Endothelial cell of umbilical vein (primary cell): ENCODE measurements around the gene MAP4K4. TPM values are rescaled to one million over a fixed set of nuclear protein-coding genes. Genes with fewer than 3 reads are reported as not detected.

ENCODE experiments used
- BruUV-seq: library from RNA; stranded (reverse); fragments of 400-500 nt; replicated peaks from 2 replicates; lab custom pipeline; 2021; lab: Mats Ljungman, UMichigan
- CTCF ChIA-PET: fragments of 300-600, 350-600 bp; sonication (Branson Sonifier 250); formaldehyde crosslinking; loops from one replicate; lab custom pipeline; 2021; ENCODE audit warnings: antibody characterized with exemption, inconsistent platforms; lab: Charles Lee
- POLR2A ChIA-PET: fragments of 300-600, 350-600 bp; sonication (Branson Sonifier 250); formaldehyde crosslinking; loops from one replicate; lab custom pipeline; 2021; ENCODE audit warnings: antibody characterized with exemption, inconsistent platforms; lab: Charles Lee
- DNase-seq: peaks from one replicate; pipeline ENCODE4 v3.0.0-alpha.2; 2011; ENCODE audit warnings: low read depth, low spot score
- FAIRE-seq: peaks from 2 replicates; lab custom pipeline; 2011; peaks lifted over from hg19 to GRCh38; lab: Jason Lieb, UNC
- H2AFZ ChIP-seq: 2 replicates; pipeline ENCODE4 v1.6.0; 2012; ENCODE audit warnings: low read depth, low read length, control low read depth, inconsistent platforms
- H3K27ac ChIP-seq: 2 replicates; pipeline ENCODE4 v1.5.1; 2011; ENCODE audit warnings: low read depth, mild to moderate bottlenecking, control low read depth, low read length, moderate library complexity; ENCODE audit not compliant: insufficient read depth
- H3K27me3 ChIP-seq, 2 experiments: 2 replicates each; pipeline versions ENCODE4 v1.6.0 to v1.6.1; 2011; ENCODE audit warnings: low read length in 2 of 2, mixed read lengths in 1 of 2; ENCODE audit not compliant: control insufficient read depth in 2 of 2, insufficient read depth in 2 of 2
- H3K36me3 ChIP-seq, 2 experiments: 2 replicates in 1 of 2; 3 replicates in 1 of 2; pipeline ENCODE4 v1.5.1; 2011; ENCODE audit warnings: low read length in 2 of 2, mild to moderate bottlenecking in 1 of 2, moderate library complexity in 1 of 2; ENCODE audit not compliant: control insufficient read depth in 2 of 2, insufficient read depth in 2 of 2; ENCODE audit errors: extremely low read depth in 1 of 2
- H3K4me1 ChIP-seq: 3 replicates; pipeline ENCODE4 v1.5.1; 2011; ENCODE audit warnings: mild to moderate bottlenecking, low read length; ENCODE audit not compliant: control insufficient read depth, insufficient read depth; ENCODE audit errors: extremely low read depth
- H3K4me2 ChIP-seq: 2 replicates; pipeline ENCODE4 v1.6.1; 2011; ENCODE audit warnings: low read length, control low read depth, mixed read lengths; ENCODE audit not compliant: insufficient read depth
- H3K4me3 ChIP-seq, 3 experiments: fragments of 200-600 bp in 1 of 3; sonication (generic), shearing (Covaris generic) in 1 of 3; replicated peaks in 1 of 3; 2 replicates each; pipeline ENCODE4 v1.5.1; 2011 to 2016; ENCODE audit warnings: control low read depth in 3 of 3, low read length in 3 of 3, mild to moderate bottlenecking in 2 of 3, inconsistent platforms in 1 of 3, low read depth in 1 of 3, moderate library complexity in 1 of 3; ENCODE audit not compliant: insufficient read depth in 1 of 3
- H3K79me2 ChIP-seq: 2 replicates; pipeline ENCODE4 v1.6.0; 2012; ENCODE audit warnings: low read length, inconsistent platforms; ENCODE audit not compliant: control insufficient read depth, insufficient read depth
- H3K9ac ChIP-seq: replicated peaks from 2 replicates; pipeline ENCODE3; 2011; ENCODE audit warnings: low read length, control low read depth; ENCODE audit not compliant: insufficient read depth; ENCODE audit errors: extremely low read depth
- H3K9me1 ChIP-seq: replicated peaks from 3 replicates; pipeline ENCODE4 v1.6.0; 2011; ENCODE audit warnings: mild to moderate bottlenecking, low read length; ENCODE audit not compliant: control insufficient read depth, insufficient read depth; ENCODE audit errors: extremely low read depth
- H3K9me3 ChIP-seq: replicated peaks from 2 replicates; pipeline ENCODE4 v1.5.1; 2012; ENCODE audit warnings: low read length, inconsistent platforms; ENCODE audit not compliant: control insufficient read depth, insufficient read depth
- H4K20me1 ChIP-seq: replicated peaks from 2 replicates; pipeline ENCODE3; 2011; ENCODE audit warnings: mild to moderate bottlenecking, low read length; ENCODE audit not compliant: control insufficient read depth, insufficient read depth; ENCODE audit errors: extremely low read depth
- CTCF ChIP-seq, 2 donors: IDR thresholded peaks; 1 replicate in 1 of 2; 2 replicates in 1 of 2; pipeline ENCODE4 v1.5.1; 2011; ENCODE audit warnings: low read length in 2 of 2, mild to moderate bottlenecking in 2 of 2, moderate library complexity in 2 of 2, control low read depth in 1 of 2, inconsistent platforms in 1 of 2, low read depth in 1 of 2; ENCODE audit not compliant: insufficient read depth in 1 of 2; ENCODE audit errors: extremely low read depth in 1 of 2
- EZH2 ChIP-seq: IDR thresholded peaks from 2 replicates; pipeline ENCODE4 v1.6.1; 2012; ENCODE audit warnings: borderline replicate concordance, low read depth, mild to moderate bottlenecking, moderate library complexity, low read length, inconsistent platforms; ENCODE audit not compliant: severe bottlenecking
- FOS ChIP-seq: IDR thresholded peaks from 2 replicates; pipeline ENCODE4 v1.6.1; 2011; ENCODE audit warnings: mild to moderate bottlenecking, low read length, moderate library complexity, borderline replicate concordance; ENCODE audit not compliant: insufficient read depth
- GATA2 ChIP-seq: IDR thresholded peaks from 2 replicates; pipeline ENCODE4 v1.7.0; 2011; ENCODE audit warnings: low read depth, mild to moderate bottlenecking, moderate library complexity, mixed read lengths, low read length; ENCODE audit not compliant: insufficient read length, insufficient read depth
- JUN ChIP-seq: IDR thresholded peaks from 2 replicates; pipeline ENCODE4 v1.6.1; 2011; ENCODE audit warnings: borderline replicate concordance, low read depth; ENCODE audit not compliant: insufficient read length, insufficient read depth
- MAX ChIP-seq: IDR thresholded peaks from 2 replicates; pipeline ENCODE4 v1.6.1; 2011; ENCODE audit not compliant: insufficient read depth, insufficient read length
- MYC ChIP-seq: IDR thresholded peaks from one replicate; pipeline ENCODE4 v1.6.1; 2011; ENCODE audit warnings: mild to moderate bottlenecking, low read depth, low read length
- POLR2A ChIP-seq: IDR thresholded peaks from 2 replicates; pipeline ENCODE4 v1.6.1; 2012; ENCODE audit warnings: low read depth, mild to moderate bottlenecking, control low read depth, low read length
- POLR2AphosphoS5 ChIP-seq: IDR thresholded peaks from 2 replicates; pipeline ENCODE4 v1.6.1; 2012; ENCODE audit warnings: low read depth, mild to moderate bottlenecking, control low read depth, low read length, moderate library complexity; ENCODE audit not compliant: insufficient read depth
- dilution Hi-C: fragments of 300-500 bp; cut with MboI; formaldehyde crosslinking; loops from one replicate; pipeline ENCODE4 v1.15.0; 2019; ENCODE audit warnings: low sequenced_read_pairs; ENCODE audit not compliant: extremely low pct_ligation_motif_present
- intact Hi-C: fragments of 100-400 bp; cut with micrococcal nuclease; formaldehyde crosslinking; loops from one replicate; pipeline ENCODE4 v1.10.0; 2022
- polyA plus RNA-seq, 4 experiments: library from polyadenylated mRNA; depleted of rRNA in 3 of 4; stranded (reverse) in 3 of 4; unstranded in 1 of 4; fragments of >200 nt; gene quantifications; 2 replicates each; pipeline versions ENCODE4 v1.2.1 to v1.2.3, GENCODE V29; 2011 to 2012; ENCODE audit warnings: missing spikeins in 1 of 4
- total RNA-seq: library from RNA; stranded (reverse); gene quantifications from 2 replicates; pipeline ENCODE4 v1.2.3, GENCODE V29; 2021

The MAP4K4 gene
- total and polyA plus RNA-seq, 2 donors (not counting 3 experiments of a cell fraction or from before 2014, with no cell fraction given) = 79.4 to 269 TPM

- Histone ChIP-seq H3K9ac (no peak overlapping the region), H3K4me1 (no peaks in the 10 kb centered on the region), H3K27ac (no peak overlapping the region), H3K4me2 (no peak overlapping the region), H3K4me3 (no peak overlapping the region), H3K36me3 (no peaks in the 10 kb centered on the region), H3K9me3 (no peaks in the 10 kb centered on the region), H2AFZ (no peak overlapping the region), H3K27me3 (no peaks in the 10 kb centered on the region), H3K79me2 (no peaks in the 10 kb centered on the region), H3K9me1 (no peaks in the 10 kb centered on the region), H4K20me1 (no peaks in the 10 kb centered on the region)
- BruUV-seq = no TSS peak
- ChIA-PET CTCF (no interaction called here), POLR2A (no interaction called here)
- dilution Hi-C loops = no loop called here
- intact Hi-C loops = no loop called here
- TF ChIP-seq POLR2A (no peak), EZH2 (no peak), MYC (no peak), POLR2AphosphoS5 (no peak), CTCF (IDR thresholded peaks at IDR 0.05; ENCODE audit: extremely low read depth in 1 of 2, insufficient read depth in 1 of 2, low read depth in 1 of 2, low read length in 2 of 2) (no peak), MAX (no peak), FOS (no peak), GATA2 (no peak), JUN (no peak)
- peak; percentile 8 for FAIRE-seq
- no peak for DNase-seq
Measured at GRCh38 chr2:101675512-101675911, 22.0 kb upstream of the MAP4K4 start.
